Activated effector memory CD4-positive, alpha-beta T cell treated with Interleukin-2 at 50 U/mL for 16 hours (primary cell): ENCODE measurements around the gene TTC7B.
"Not testable (repeated sequence)": the region's sequence is repeated elsewhere in the genome, so short reads cannot be mapped to it uniquely, and the experiment has no call there.

Experiments used
- DNase-seq: peaks from one replicate; pipeline ENCODE4 v3.0.0-alpha.2; 2020

Gene TTC7B

GRCh38 chr14:90538095-90538494, 278.1 kb downstream of the TTC7B start:
- no peak for DNase-seq

DNA sequence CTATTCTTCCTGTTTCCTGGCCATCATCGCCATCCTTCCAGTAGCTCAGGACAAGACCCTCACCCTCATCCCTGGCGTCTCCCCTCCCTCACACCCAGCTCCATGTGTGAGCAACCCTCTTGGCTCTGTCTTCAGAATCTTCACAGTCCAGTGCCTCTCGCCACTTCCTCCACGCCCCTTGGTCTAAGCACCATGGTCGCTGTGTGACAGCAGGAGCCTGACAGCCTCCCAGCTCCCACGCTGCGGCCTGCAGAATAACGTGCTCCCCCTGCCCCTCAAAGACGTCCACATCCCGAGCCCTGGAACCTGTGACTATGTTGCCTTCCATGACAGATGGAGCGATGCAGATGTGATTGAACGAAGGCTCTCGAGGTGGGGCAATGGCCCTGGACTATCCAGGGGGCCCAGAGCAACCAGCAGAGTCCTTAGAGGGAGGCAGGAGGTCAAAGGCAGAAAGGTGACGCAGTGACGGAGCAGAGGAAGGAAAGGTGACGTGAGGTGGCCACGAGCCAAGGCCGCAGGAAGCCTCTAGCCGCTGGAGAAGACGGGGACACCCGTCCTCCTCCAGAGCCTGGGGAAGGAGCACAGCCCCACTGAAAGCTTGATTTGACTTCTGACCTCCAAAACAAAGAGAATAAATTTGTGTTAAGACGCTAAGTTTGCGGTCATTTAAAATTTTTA, 279.6 kb downstream of the TTC7B start:
- no peak for DNase-seq

GRCh38 chr14:90536092-90536491, 280.1 kb downstream of the TTC7B start:
- no peak for DNase-seq

DNA sequence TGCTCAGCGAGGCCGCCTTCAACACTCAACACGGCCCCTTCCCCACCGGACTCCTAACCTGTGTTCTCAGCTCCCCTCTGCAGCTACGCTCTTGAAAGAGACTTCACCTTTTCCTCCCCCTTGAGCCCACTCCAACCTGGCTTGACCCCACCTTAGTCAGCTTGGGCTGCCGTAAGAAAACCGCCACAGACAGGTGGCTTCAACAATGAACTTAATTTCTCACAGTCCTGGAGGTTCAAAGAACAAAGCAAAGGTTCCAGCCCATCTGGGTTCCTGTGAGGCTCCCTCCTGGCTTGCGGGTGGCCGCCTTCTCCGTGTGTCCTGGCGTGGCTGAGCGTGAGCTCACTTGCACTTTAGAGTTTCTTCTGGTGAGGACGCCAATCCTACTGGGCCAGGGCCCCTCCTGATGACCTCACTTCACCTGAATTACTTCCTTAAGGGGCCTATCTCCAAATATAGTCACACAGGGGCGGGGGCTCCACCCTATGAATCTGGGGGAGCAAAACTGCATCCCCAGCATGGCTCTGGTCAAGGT, 280.6 kb downstream of the TTC7B start:
- DNase-seq = no peak

DNA sequence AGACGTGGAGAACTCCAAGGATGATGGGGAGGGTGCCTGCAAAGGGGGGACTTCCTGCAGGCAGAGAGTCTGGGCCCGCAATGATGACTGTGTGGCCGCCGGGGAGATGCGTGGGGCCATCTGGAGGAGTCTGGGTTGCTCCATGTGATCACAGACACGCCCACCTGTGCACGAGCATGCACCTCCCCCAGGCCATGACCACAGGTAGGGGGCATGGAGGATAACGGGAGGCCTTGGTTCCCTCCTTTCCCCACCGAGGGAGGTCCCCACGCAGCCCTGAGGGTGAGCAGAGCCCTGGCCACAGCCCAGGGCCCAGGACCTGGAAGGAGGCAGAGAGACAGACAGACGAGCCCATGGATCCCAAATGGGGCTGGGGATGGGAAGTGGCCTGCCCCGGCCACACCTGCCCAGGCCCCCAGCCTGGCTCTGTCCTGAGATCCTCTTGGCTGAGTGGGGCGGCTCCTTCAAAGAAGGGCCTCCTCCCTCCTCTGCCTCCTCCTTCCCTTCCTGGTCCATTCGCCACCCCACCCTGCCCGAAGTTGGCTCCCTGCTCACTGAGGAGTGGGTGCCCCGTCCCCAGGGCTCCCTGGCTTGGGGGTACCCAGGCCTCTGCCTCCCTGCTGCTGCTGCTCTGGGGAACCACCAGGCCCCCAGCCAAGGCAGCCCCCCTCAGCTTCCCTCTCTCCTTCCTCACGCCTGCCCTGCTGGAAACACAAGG, 281.2 kb downstream of the TTC7B start:
- no peak for DNase-seq

GRCh38 chr14:90534091-90534837, 282.0 kb downstream of the TTC7B start:
- DNase-seq = no peak

DNA sequence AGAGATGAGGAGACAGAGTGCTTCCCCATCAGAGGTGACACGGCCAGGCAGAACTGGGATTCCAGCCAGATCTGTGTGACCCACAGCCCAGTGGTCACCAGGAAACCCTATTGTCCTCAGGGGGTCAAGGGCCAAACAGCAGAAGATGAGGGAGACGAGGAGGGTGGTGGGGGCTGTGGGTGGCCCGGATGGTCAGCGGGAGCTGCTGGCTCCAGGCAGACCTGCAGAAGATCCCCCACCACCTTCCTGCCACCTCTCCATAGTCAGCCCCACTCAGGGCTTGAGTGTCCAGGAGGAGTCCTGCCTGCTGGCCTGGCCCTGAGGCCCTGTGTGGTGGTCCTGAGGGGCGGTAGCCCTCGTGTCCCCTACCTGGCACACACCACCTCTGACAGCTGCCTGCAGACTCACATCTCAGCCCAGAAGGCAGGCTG, 282.6 kb downstream of the TTC7B start:
- DNase-seq = no peak

DNA sequence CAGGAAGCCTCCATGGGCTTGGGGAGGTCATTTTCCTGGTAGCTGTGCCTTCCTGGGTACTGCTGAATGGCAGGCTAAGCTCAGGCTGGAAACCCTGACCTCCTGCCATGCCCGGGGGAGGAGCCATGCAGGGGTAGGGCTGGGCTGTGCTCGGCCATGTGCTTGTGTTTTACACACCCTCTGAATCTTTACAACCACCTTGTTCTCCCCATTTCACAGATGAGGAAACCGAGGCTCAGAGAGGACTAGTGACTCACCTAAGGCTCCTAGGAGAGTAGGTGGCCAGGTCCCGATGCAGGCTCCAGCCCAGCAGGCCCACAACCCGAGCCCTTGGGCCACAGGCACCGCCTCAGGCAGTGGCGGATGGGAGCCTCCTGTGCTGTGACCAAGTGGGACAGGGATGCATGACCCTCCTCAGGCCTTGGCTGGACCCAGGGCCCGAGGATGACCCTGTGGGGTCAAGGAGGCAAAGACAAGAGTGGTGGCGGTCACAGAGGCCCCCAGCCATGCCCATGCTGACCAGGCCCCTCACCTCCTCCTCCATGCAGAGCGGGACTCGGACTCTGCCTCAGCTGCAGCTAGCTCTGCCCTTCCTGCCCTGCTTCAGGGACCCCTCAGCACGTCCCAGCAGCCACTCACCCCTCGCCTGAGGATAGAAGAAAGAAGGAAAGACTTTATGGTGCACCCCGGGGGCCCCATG, 283.3 kb downstream of the TTC7B start:
- DNase-seq = no peak

GRCh38 chr14:90531497-90531896, 284.7 kb downstream of the TTC7B start:
- no peak for DNase-seq

DNA sequence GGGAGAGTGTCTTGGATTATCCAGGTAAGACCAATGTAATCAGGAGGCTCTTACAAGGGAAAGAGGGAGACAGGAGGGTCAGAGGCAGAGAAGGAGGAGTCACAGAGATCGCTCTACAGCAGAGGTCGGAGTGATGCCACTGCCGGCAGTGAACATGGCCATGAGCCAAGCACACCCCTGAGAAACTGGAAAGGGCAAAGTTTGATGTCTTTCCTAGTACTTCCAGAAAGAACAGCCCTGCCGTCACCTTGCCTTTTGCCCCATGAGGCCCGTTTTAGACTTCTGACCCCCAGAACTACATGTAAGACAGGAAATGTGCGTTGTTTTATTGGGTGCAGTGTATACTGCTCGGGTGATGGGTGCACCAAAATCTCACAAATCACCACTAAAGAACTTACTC, 285.7 kb downstream of the TTC7B start:
- no peak for DNase-seq

DNA sequence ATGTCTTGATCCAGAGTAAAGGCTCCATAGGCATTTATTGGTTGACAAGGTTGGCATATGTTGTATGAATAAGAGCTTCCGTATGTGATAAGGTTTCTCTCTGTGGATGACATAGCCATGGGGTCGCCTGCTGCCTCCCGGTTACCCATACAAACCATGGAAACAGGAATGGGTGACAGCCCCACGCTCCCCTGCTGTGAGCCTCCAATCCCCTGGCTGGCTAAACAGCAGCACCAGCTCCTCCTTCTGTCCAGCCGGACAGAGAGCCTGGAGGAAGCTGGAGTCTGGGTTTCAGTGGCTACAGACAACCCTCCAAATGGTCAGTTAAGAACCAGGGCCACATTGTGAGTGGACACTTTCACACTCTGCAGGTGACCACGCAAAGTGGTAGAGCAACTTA, 288.3 kb downstream of the TTC7B start:
- no peak for DNase-seq

DNA sequence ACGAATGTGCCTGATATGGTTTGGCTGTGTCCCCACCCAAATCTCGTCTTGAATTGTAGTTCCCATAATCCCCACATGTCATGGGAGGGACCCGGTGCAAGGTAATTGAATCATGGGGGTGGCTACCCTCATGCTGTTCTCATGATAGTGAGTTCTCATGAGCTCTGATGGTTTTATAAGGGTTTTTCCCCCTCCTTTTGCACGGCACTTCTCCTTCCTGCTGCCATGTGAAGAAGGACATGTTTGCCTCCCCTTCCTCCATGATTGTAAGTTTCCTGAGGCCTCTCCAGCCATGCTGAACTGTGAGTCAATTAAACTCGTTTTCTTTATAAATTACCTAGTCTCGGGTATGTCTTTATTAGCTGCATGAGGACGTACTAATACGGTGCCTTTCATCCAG, 289.7 kb downstream of the TTC7B start:
- DNase-seq = not testable (repeated sequence)

- DNase-seq = not testable (repeated sequence)
Measured at GRCh38 chr14:90525353-90526028, 290.7 kb downstream of the TTC7B start.

DNA sequence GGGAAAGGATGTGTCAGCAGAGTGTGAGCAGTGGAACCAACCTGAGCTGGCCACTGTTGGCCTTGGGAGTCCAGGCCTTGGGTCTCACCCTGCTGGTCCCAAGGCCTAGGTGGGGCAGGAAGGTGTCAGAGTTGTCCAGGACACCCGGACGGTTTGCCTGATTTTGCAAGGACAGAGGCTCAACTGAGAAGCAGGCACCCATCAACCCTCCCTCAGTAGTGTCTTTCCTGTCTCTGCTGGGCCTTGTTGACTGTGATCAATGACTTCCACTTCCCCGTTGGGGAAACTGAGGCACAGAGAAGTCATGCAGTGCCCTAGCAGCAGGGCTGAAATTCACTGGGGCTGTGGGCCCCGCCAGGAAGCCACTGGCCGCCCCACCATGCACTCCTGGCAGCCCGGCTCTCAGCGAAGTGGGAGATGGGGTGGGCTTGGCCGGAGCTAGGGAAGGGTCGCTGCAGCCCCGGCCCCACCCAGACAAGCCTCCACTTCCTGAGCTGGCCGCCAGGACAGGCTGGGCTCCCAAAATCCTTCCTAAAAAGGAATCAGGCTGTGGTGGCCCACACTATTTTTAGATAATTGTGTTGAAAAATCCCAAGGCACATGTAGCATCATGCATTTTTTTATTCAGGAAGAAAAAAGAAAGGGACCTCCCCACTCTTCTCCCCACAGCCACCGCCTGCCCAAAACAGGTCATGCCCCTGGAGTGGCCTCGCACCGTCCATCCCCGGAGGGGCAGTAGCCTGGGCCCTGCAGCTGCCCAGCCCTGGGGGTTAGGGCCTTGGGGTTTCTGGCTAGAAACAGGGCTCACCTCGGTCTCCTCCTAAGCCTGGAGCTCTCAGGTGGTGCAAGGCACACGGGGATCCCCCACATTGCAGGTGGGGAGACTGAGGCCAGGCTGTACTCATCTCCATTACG, 292.0 kb downstream of the TTC7B start:
- no peak for DNase-seq

GRCh38 chr14:90523544-90523943, 292.7 kb downstream of the TTC7B start:
- DNase-seq = no peak

- no peak for DNase-seq
Measured at GRCh38 chr14:90522571-90523191, 293.5 kb downstream of the TTC7B start.

- DNase-seq = no peak
Measured at GRCh38 chr14:90521930-90522483, 294.2 kb downstream of the TTC7B start.

DNA sequence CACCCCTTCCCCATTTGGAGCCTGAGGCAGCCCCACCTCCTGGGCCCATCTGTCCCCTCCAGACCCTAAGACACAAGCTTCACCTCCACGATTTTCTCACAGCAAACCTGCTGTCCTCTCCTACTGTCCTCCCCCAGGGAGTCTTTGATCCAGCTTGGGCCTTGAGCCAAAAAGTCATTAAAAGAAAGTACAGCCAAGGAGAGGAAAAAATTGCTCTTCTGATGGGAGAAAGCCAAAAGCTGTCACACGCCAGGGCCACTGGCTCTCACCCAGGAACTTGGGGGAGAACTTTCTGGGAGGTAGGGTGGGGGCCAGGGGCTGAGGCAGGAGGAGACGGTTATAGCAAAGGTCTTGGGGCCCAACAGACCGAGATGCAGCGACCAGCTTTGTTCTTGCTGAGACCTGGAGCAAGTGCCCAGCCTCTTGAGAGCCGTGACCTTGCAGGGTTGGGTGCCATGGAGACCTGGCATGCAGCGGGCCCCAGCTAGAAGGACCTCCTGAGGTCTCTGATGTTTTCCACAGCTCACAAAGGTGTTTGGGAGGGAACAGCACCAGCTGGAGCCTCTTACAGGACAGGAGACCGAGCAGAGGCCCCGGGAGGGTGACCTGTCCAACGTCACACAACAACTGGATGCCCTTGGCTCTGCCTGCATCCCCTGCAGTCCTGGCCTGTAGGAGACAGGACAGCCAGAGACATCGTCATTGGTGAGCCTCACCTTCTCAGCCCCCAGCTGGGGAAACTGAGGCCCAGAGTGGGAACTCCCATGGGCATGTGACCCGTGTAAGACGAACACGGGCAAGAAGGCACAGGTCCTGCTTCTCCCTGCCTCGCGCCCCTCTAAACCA, 294.9 kb downstream of the TTC7B start:
- no peak for DNase-seq

GRCh38 chr14:90520326-90520725, 295.9 kb downstream of the TTC7B start:
- no peak for DNase-seq
